Panc1 (cell line): Measurements from ENCODE around the gene TBCD. TPM values are rescaled to one million over a fixed set of nuclear protein-coding genes. Genes with fewer than 3 reads are reported as not detected.

Source experiments
- ATAC-seq: fragments of 200-7000 bp; cut with Tn5 transposase; 2 replicates; pipeline ENCODE4 v1.9.1; 2020; ENCODE audit warnings: mild to moderate bottlenecking, moderate library complexity
- BruUV-seq: library from RNA; stranded (reverse); fragments of 400-500 nt; replicated peaks from 2 replicates; lab custom pipeline; 2021; lab: Mats Ljungman, UMichigan
- CTCF ChIA-PET: fragments of 300-600 bp; sonication (Branson Sonifier 250); formaldehyde crosslinking; loops from one replicate; lab custom pipeline; 2022; ENCODE audit warnings: antibody characterized with exemption; lab: Charles Lee
- POLR2A ChIA-PET: fragments of 300-600 bp; sonication (Branson Sonifier 250); formaldehyde crosslinking; loops from one replicate; lab custom pipeline; 2022; ENCODE audit warnings: antibody characterized with exemption; lab: Charles Lee
- DNase-seq: peaks from one replicate; pipeline ENCODE4 v3.0.0-alpha.2; 2010; ENCODE audit warnings: low read depth, low spot score
- H3K27ac ChIP-seq: 2 replicates; pipeline ENCODE4 v1.5.1; 2011; ENCODE audit warnings: mild to moderate bottlenecking, low read length, inconsistent platforms
- H3K27me3 ChIP-seq: fragments of 200-500 bp; sonication (Bioruptor generic); 2 replicates; pipeline ENCODE4 v1.6.0; 2014; ENCODE audit warnings: low read length, inconsistent platforms; ENCODE audit not compliant: control insufficient read depth, insufficient read depth
- H3K36me3 ChIP-seq: fragments of 200-500 bp; sonication (Bioruptor generic); 2 replicates; pipeline ENCODE4 v1.5.1; 2014; ENCODE audit warnings: inconsistent platforms, mild to moderate bottlenecking, low read length, moderate library complexity; ENCODE audit not compliant: control insufficient read depth, insufficient read depth
- H3K4me1 ChIP-seq: 2 replicates; pipeline ENCODE4 v1.5.1; 2011; ENCODE audit warnings: inconsistent platforms, mild to moderate bottlenecking, low read length, moderate library complexity; ENCODE audit not compliant: control insufficient read depth, insufficient read depth
- H3K4me3 ChIP-seq, 2 experiments: 2 replicates each; pipeline ENCODE4 v1.5.1; 2011 to 2012; ENCODE audit warnings: low read depth in 2 of 2, low read length in 2 of 2, mild to moderate bottlenecking in 2 of 2, inconsistent platforms in 1 of 2, moderate library complexity in 1 of 2
- H3K9me3 ChIP-seq: fragments of 200-500 bp; sonication (Bioruptor generic); 2 replicates; pipeline ENCODE4 v1.5.1; 2014; ENCODE audit warnings: low read depth, mild to moderate bottlenecking, inconsistent platforms, low read length, moderate library complexity; ENCODE audit not compliant: control insufficient read depth, insufficient read depth
- POLR2AphosphoS5 ChIP-seq: IDR thresholded peaks from 2 replicates; pipeline ENCODE4 v1.6.1; 2012; ENCODE audit warnings: mild to moderate bottlenecking, low read depth, low read length, moderate library complexity
- SIN3A ChIP-seq: IDR thresholded peaks from 2 replicates; pipeline ENCODE4 v1.6.1; 2012; ENCODE audit warnings: low read depth, mild to moderate bottlenecking, low read length, moderate library complexity, borderline replicate concordance; ENCODE audit not compliant: insufficient read depth
- TCF7L2 ChIP-seq: IDR thresholded peaks from 2 replicates; pipeline ENCODE4 v1.6.1; 2011; ENCODE audit warnings: mild to moderate bottlenecking, low read depth, low read length, inconsistent platforms
- in situ Hi-C: cut with HindIII; loops from 2 replicates; pipeline ENCODE4 v1.10.0; 2016; ENCODE audit warnings: low sequenced_read_pairs, low pct_unique_long_range_greater_than_20kb
- intact Hi-C: fragments of 100-400 bp; cut with micrococcal nuclease; formaldehyde crosslinking; loops from one replicate; pipeline ENCODE4 v1.10.0; 2022; ENCODE audit not compliant: unreplicated experiment
- total RNA-seq: library from RNA; stranded (reverse); gene quantifications from one replicate; pipeline ENCODE4 v1.2.1, GENCODE V29; 2021; ENCODE audit not compliant: unreplicated experiment
- TF ChIP-seq, protein P1 (sequence below): fragments of 450-650 bp; IDR thresholded peaks from 2 replicates; pipeline ENCODE4 v1.5.1; 2017; ENCODE audit warnings: mild to moderate bottlenecking
- TF ChIP-seq, protein P2 (sequence below), 2 experiments: IDR thresholded peaks; 2 replicates each; pipeline ENCODE4 v1.6.1; 2011 to 2012; ENCODE audit warnings: low read depth in 2 of 2, control low read depth in 1 of 2, low read length in 1 of 2, mild to moderate bottlenecking in 1 of 2, moderate library complexity in 1 of 2; ENCODE audit not compliant: insufficient read depth in 1 of 2

Gene TBCD
- total RNA-seq, 1 experiment from 2014 or later: 186 TPM

DNA sequence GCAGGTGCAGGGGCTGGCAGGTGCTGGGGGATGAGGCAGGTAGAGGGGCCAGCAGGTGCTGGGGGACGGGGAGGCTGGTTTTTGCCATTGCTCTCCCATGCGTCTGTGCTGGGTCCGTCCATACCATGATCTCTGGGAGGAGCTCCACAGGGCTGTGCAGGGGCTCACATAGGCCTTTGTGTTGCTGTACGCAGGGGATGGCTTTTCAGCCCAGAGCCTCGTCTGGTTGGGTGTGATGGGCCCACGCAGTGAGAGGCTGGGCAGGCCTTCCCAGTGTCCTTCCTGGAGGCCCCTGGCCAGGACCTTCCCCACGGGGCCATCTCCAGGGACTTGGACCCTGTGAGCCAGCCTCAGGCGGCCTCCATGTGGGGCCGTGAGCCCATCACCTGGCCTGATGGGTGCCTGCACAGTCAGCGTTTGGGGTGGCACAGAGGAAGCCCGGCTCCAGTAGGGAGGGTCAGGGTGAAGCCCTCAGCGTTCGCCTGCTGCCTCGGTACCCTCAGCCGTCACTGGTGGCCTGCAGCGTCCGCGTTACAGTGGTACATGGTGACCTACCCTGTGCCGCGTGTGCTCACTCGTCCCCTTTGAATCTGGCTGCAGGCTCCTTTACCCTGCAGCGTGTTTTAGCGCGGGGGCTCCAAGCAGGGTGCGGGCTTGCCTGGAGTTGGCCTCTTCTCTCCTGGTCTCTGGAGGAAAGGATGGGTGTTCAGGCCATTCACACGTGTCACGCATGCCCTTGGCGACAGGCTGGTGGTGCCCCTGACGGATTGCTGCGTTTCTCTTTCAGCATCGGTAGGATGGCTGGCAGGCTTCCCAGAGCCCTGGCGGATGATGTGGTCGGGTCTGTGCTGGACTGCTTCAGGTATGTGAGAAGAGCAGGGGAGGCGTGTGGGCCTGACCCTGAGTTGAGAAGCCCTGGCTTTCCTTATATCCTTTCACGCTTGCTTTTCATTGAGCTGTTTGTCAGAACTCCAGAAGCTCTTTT, 57.3 kb downstream of the TBCD start:
- H3K4me3 ChIP-seq: no peak overlapping the region
- DNase-seq (no peak), ATAC-seq (no peak; the same call in 1 of the 2 replicates)
- CTCF ChIA-PET: no interaction called here
- peaks cover 7% of the 10 kb centered on the region; the same call in 1 of the 2 replicates for H3K36me3 ChIP-seq
- POLR2A ChIA-PET: no interaction called here
- H3K27ac ChIP-seq: no peak overlapping the region
- no TSS peak for BruUV-seq
- in situ Hi-C loops (no loop called here), intact Hi-C loops (no loop called here)
- H3K9me3 ChIP-seq: no peaks in the 10 kb centered on the region
- no peak for TF ChIP-seq TCF7L2
- no peak for TF ChIP-seq SIN3A
- TF ChIP-seq, protein P1, sequence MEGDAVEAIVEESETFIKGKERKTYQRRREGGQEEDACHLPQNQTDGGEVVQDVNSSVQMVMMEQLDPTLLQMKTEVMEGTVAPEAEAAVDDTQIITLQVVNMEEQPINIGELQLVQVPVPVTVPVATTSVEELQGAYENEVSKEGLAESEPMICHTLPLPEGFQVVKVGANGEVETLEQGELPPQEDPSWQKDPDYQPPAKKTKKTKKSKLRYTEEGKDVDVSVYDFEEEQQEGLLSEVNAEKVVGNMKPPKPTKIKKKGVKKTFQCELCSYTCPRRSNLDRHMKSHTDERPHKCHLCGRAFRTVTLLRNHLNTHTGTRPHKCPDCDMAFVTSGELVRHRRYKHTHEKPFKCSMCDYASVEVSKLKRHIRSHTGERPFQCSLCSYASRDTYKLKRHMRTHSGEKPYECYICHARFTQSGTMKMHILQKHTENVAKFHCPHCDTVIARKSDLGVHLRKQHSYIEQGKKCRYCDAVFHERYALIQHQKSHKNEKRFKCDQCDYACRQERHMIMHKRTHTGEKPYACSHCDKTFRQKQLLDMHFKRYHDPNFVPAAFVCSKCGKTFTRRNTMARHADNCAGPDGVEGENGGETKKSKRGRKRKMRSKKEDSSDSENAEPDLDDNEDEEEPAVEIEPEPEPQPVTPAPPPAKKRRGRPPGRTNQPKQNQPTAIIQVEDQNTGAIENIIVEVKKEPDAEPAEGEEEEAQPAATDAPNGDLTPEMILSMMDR: no peak
- TF ChIP-seq, protein P2, sequence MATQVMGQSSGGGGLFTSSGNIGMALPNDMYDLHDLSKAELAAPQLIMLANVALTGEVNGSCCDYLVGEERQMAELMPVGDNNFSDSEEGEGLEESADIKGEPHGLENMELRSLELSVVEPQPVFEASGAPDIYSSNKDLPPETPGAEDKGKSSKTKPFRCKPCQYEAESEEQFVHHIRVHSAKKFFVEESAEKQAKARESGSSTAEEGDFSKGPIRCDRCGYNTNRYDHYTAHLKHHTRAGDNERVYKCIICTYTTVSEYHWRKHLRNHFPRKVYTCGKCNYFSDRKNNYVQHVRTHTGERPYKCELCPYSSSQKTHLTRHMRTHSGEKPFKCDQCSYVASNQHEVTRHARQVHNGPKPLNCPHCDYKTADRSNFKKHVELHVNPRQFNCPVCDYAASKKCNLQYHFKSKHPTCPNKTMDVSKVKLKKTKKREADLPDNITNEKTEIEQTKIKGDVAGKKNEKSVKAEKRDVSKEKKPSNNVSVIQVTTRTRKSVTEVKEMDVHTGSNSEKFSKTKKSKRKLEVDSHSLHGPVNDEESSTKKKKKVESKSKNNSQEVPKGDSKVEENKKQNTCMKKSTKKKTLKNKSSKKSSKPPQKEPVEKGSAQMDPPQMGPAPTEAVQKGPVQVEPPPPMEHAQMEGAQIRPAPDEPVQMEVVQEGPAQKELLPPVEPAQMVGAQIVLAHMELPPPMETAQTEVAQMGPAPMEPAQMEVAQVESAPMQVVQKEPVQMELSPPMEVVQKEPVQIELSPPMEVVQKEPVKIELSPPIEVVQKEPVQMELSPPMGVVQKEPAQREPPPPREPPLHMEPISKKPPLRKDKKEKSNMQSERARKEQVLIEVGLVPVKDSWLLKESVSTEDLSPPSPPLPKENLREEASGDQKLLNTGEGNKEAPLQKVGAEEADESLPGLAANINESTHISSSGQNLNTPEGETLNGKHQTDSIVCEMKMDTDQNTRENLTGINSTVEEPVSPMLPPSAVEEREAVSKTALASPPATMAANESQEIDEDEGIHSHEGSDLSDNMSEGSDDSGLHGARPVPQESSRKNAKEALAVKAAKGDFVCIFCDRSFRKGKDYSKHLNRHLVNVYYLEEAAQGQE (IDR thresholded peaks at IDR 0.05; ENCODE audit: insufficient read depth in 1 of 2, low read depth in 2 of 2, low read length in 1 of 2): no peak
- no peak for TF ChIP-seq POLR2AphosphoS5
- no peaks in the 10 kb centered on the region for H3K4me1 ChIP-seq
- no peaks in the 10 kb centered on the region for H3K27me3 ChIP-seq

DNA sequence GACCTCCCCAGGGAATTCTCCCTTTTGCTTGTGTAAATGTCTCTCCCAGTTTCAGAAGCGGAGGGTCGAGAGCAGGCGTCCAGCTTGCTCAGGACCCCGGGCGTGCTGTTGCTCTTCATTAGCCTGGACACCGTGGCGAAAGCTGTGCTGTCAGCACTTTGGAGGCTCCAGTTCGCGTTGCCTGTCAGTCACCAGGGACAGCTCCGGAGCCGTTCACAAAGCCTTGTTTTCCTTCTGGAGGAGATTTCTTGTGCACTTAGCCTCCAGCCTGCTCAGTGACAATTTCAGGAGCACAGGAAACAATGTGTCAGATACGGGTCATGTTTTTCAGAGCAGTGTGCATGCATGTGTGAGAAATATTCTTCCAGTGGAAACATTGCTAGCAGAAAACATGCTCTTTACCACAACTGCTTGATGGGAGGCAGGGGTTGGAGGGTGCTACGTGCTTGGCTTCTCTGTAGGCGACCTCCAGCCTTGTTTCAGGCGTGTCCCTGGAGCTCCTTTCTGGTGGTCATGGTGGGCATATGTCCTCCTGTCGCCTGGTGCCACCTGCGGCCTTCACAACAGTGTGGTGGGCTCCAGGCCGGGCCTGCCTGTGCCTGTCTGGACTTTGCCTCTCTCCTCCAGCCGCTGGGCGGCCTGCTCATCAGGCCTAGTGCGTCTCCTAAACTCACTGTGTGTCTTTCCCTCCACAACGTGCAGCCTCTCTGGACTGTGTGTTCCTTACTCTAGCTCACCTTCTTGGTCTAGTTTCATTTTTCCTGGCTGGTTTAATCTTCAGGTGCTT, 59.0 kb downstream of the TBCD start:
- BruUV-seq: TSS peak; percentile 14
- Histone ChIP-seq H3K27me3 (no peaks in the 10 kb centered on the region), H3K9me3 (no peaks in the 10 kb centered on the region), H3K4me3 (no peak overlapping the region), H3K4me1 (no peaks in the 10 kb centered on the region), H3K36me3 (peaks cover 9% of the 10 kb centered on the region; the same call in 1 of the 2 replicates), H3K27ac (no peak overlapping the region)
- intact Hi-C loops (no loop called here), in situ Hi-C loops (no loop called here)
- CTCF ChIA-PET: no interaction called here
- DNase-seq (no peak), ATAC-seq (no peak)
- TF ChIP-seq POLR2AphosphoS5 (no peak), SIN3A (no peak), TCF7L2 (no peak)
- TF ChIP-seq, protein P2 (IDR thresholded peaks at IDR 0.05; ENCODE audit: insufficient read depth in 1 of 2, low read depth in 2 of 2, low read length in 1 of 2): no peak
- TF ChIP-seq, protein P1: no peak
- POLR2A ChIA-PET: no interaction called here
